NCI-H345 (cell line): ENCODE data around the gene LRMDA.

Experiments used
- DNase-seq: peaks from one replicate; lab custom pipeline; 2025; lab: John Stamatoyannopoulos, UW

The LRMDA gene

GRCh38 chr10:75776738-75777504, 345.5 kb downstream of the LRMDA start:
- DNase-seq, result peak; percentile 37

GRCh38 chr10:75778665-75779064, 347.2 kb downstream of the LRMDA start:
- DNase-seq, result no peak

GRCh38 chr10:75779276-75779675, 347.9 kb downstream of the LRMDA start:
- DNase-seq, result no peak

DNA sequence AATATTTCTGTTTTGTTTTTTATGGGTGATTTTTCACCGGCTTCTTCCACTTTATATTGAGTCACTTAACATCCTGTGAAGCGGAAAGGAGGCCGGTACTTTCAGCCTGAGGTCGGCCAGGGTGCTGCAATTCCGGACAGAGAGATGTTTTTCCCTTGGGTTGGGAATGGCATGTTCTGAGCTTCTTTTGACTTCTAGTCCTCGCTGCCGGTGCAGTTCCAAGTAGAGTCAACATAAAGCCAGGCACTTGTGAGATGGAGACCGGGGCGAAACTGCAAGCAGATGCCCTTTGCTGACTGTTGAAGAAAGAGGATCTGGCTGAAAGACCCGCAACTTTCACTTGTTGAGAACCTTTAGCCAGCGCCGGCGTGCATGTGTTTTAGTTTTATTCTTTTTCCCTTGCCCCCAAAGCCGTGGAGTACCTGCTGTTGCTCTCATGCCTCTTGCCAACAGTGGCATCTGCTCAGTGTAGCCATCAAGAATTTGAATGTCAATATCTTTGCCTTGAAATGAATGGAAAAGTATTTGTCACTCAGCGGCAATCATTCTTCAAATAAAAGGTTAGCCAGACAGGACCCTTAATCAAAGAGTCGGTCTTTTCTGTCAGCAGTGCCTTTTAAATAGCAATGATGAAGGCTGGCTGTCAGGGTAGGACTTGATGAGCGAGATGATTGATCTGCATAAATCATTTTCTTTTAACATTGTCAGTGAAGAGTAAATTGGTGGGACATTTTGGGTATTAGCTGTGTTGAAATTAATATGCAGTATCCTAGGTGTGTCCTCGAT, 351.2 kb downstream of the LRMDA start:
- no peak for DNase-seq

DNA sequence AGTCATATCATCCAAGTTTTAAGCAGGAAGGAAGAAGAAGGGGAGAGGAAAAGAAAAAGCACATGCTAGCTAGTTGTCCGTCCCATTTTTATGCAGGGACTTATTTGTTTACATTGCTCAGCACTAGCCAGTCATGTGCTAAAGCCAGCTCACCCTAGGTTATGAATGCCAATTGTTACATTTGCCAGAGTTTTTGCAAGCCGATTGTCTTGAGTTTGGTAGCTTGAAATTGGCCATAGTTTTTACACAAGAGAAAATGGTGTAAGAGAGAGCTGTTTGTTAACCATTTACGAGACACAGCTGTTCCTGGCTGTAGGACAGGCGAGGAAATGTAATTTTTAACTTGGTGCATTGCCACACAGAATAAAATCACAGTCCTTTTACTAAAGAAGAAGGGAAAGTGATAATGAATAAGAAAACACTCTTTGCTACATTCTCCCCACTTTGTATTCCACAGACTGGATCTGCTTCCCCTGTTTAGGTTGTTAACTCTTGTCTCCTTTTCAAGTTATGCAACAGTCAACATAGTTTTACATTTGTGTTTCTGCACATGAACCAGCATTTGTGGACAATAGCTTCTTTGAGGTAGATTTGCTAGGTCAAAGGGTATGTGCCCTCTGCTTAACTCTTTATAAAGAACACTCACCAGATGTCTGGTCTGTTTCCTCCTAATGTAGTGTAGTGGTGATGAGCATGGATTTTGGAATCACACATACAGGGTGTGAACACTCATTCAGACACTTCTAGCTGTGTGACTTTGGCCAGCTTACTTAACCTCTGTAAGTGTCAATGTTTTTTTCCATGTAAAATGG, 357.2 kb downstream of the LRMDA start:
- DNase-seq, result no peak

- DNase-seq, result no peak
Observed at GRCh38 chr10:75793848-75794247, 362.4 kb downstream of the LRMDA start.

DNA sequence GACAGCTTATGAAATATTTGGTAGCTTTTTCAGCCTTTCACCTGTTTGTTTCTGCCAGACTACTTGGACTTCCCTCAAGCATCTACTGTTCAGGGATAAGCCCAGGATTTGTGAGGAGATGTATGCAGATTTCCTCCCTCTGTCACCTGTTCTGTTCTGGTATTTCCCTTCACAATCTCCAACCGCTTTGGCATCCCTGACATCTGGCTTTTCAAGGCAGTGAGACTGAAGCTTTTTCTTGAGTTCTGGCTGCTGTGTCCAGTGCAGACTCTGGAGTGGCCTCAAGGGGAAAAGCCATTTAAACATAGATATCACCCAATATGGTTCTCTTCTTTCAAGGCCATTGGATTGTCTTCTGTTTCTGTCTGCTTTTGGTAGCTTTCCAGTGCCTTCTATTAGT, 369.7 kb downstream of the LRMDA start:
- DNase-seq, result no peak

DNA sequence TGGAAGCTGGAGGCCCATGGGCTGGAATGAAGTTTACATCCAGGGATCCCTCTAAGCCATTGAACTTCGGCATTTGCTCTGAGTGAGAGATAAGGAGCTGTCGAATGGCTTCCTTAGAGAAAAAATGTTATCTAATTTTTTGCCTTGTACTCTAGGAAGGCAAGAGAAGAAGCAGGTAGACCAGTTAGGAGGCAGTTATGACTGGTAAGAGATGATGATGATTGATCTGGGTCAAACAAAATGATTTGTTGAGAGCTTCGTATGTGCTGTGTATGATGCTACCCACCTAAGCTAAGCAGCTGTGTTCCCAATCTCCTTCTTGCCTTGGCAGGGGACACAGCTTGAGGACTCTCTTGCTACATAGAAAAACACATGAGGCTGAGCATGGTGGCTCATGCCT, 370.2 kb downstream of the LRMDA start:
- DNase-seq, result no peak

- DNase-seq, result no peak
Observed at GRCh38 chr10:75803121-75803520, 371.7 kb downstream of the LRMDA start.

DNA sequence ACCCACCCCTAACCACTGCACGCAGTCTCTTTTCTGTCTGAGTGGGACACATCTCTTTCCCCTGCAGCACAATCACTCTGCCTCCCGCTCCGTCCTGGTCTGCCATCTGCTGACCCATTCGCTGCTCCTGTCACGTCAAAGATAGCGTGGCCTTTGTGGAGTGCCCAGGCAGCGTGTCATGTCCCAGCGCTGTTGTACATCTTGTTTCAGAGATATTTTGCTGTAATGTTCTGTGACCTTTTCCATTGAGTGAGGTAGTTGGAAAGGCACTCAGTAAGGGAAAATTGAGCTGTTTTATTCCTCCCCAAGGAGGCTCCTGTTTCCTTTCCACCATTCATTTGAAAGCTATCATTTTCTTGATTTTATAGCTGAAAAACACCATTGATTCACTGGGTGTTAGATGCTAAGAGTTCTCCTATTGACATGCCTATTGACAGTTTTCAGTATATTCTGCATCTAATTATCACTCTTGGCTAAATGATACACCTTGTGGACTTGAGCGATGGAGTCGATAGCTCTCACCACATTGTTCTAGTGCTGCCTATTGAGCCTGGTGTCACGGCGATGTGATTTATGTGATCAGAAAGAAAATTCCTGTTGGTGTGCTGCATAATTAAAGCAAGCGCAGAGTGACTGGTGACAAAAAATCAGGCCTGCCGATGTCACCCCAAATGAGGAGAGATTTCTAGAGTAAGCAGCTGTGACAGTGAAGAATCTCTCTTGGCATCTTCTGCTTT, 372.6 kb downstream of the LRMDA start:
- no peak for DNase-seq

DNA sequence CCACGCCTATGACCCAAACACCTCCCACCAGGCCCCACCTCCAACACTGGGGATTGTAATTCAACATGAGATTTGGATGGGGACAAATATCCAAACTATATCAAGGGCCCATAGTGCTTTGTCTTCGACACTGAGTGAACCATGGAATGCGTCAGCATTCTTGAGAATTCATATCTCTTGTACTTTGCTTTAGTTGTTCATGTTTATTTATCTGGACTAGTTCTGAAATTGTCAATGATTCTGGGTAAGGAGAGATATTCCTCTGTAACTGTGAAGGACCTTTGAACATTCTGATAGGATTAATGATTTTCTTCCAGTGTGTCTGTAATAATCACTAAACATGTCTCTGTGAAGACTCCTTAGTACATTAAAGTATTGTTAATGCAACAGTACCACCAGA, 374.8 kb downstream of the LRMDA start:
- DNase-seq, result no peak

DNA sequence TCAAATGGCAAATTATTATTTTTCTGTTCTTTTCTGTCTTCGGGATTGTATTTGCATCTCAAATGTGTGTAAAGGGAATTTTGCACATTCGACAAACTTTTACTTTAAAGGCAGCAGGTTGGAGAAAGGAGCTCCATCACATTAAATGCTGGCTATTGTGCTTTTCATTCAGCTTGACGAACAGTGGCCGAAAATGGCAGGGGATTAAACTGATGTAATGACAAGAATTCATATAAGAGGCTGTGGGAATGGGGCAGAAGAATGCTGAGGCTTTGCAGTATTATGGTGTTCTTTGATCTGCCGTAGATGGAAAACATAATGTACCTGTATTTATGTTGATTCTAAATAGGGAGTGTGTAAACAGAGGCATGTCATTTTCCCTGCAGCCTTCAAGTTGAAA, 376.0 kb downstream of the LRMDA start:
- no peak for DNase-seq

GRCh38 chr10:75809003-75809402, 377.6 kb downstream of the LRMDA start:
- DNase-seq, result no peak

DNA sequence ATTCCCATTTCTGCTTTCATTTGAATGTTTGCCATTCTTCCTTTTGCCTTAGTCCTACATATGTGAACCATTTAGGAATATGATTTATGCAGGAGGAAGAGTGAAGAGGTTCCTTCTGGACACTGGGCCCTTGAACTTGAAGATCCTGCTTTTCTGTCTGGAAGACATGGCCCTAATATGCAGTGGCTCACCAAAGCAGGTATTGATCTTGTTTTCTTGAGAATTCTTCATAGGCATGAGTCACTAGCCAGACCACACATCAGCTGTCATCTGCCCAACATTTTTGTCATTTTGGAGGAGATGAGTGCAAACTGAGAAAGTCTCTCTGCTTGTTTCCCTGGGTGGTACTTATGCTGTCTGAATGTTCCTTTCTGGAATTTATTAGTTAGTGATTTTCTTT, 382.6 kb downstream of the LRMDA start:
- no peak for DNase-seq

GRCh38 chr10:75815066-75815465, 383.6 kb downstream of the LRMDA start:
- no peak for DNase-seq

DNA sequence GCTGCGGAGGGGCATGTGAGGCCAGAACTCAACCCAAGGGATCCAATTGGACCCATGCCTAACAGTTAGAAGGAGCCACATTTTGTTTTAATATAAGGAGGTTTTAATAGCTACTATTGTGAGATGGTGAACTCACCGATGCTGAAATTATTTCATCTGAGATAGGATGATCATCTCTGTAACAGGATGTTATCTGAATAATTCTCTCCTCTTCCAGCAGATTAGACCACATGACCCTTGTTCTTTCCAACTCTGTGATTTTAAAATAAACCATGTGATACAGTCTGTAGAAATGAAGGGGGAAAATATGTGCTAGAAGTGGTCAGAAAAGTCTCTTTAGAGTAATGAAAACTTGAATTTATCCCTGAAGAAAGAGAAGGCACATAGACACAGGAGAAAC, 385.8 kb downstream of the LRMDA start:
- no peak for DNase-seq

DNA sequence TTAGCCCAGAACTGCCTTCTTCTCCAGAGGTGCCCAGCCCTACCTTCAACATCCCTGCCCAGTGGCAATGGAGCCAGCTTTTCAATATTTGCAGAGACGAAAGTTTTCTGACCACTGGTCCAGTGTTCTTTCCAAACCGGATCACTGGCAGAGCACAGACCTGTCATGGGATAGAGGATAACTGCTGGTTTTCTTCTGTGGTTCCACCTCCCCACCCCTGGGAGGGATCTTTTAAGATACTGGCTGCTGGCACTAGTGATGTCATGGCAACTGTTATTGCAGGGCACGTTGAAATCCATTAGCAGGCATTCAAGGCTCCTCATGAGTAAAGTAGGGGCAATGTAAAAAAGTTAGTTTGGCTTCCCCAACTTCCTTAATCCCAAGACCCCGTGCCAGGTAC, 387.1 kb downstream of the LRMDA start:
- DNase-seq, result no peak

- no peak for DNase-seq
Observed at GRCh38 chr10:75825235-75825634, 393.8 kb downstream of the LRMDA start.

DNA sequence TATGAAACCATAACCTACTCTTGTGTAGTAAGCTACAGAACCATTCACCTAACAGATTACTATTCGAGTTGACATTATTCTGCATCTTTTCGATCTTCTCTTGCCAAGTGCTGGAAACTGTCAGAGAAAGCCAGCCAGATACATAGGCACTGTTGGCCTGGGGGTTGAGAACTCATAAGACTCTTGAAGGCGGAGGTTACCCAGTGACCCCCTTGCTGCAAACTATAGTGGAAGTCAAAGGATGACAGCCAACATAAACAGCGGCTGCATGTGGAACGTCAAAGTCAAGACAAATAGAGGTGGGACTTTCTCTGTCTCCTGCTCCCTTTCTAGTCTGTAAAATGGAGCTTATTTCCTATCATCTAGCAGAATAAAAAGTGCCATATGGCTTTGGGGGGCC, 394.2 kb downstream of the LRMDA start:
- DNase-seq, result no peak

DNA sequence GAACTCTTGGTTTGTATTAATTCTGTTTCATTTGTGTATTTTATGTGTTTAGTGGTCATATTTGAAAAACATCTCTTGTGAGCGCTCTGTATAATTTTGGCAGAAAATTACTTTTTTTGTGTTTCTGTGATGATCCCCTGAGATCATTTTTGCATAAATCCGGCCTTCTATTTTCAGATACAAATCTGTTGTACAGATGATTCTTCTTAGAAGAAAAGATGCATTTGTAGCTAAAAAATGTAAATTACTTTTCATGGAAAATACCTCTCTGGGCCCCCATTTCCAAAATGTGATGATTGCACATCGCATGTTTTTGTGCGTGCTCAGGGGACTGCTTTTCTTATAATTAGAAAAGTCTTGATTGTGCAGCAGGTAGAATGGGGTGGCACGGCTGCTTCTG, 395.4 kb downstream of the LRMDA start:
- DNase-seq, result no peak

- no peak for DNase-seq
Observed at GRCh38 chr10:75827587-75828021, 396.2 kb downstream of the LRMDA start.

- no peak for DNase-seq
Observed at GRCh38 chr10:75828413-75828812, 397.0 kb downstream of the LRMDA start.
